Astrocyte (in vitro differentiated cells and primary cell): Measurements from ENCODE around the gene NDFIP2. TPM values are rescaled to one million over a fixed set of nuclear protein-coding genes. Genes with fewer than 3 reads are reported as not detected.

Experiments used
- DNase-seq: peaks from one replicate; pipeline ENCODE4 v3.0.0-alpha.2; 2010; ENCODE audit warnings: low read depth
- FAIRE-seq: peaks from 2 replicates; lab custom pipeline; 2011; peaks lifted over from hg19 to GRCh38; lab: Jason Lieb, UNC
- H2AFZ ChIP-seq: 2 replicates; pipeline ENCODE4 v1.6.0; 2012; ENCODE audit warnings: low read depth, low read length, inconsistent platforms
- H3K27ac ChIP-seq: 2 replicates; pipeline ENCODE4 v1.5.1; 2011; ENCODE audit warnings: low read depth, low read length, inconsistent platforms
- H3K27me3 ChIP-seq: 2 replicates; pipeline ENCODE4 v1.6.0; 2011; ENCODE audit warnings: low read length, inconsistent platforms; ENCODE audit not compliant: insufficient read depth
- H3K36me3 ChIP-seq: 2 replicates; pipeline ENCODE4 v1.5.1; 2011; ENCODE audit warnings: low read length, inconsistent platforms; ENCODE audit not compliant: insufficient read depth
- H3K4me1 ChIP-seq: 2 replicates; pipeline ENCODE4 v1.5.1; 2011; ENCODE audit warnings: low read length, inconsistent platforms; ENCODE audit not compliant: insufficient read depth
- H3K4me2 ChIP-seq: 2 replicates; pipeline ENCODE4 v1.6.0; 2012; ENCODE audit warnings: low read length, inconsistent platforms
- H3K4me3 ChIP-seq: 2 replicates; pipeline ENCODE4 v1.5.1; 2011; ENCODE audit warnings: low read depth, mild to moderate bottlenecking, low read length, inconsistent platforms; ENCODE audit not compliant: insufficient read depth
- H3K79me2 ChIP-seq: 2 replicates; pipeline ENCODE4 v1.6.0; 2012; ENCODE audit warnings: mild to moderate bottlenecking, low read length, inconsistent platforms; ENCODE audit not compliant: insufficient read depth
- H3K9ac ChIP-seq: 2 replicates; pipeline ENCODE4 v1.6.0; 2012; ENCODE audit warnings: mild to moderate bottlenecking, low read length, inconsistent platforms
- H3K9me3 ChIP-seq: 2 replicates; pipeline ENCODE4 v1.5.1; 2012; ENCODE audit warnings: low read depth, mild to moderate bottlenecking, low read length, inconsistent platforms; ENCODE audit not compliant: insufficient read depth
- H4K20me1 ChIP-seq: 2 replicates; pipeline ENCODE4 v1.6.0; 2012; ENCODE audit warnings: low read length, inconsistent platforms; ENCODE audit not compliant: insufficient read depth
- H3K27ac Mint-ChIP-seq: one replicate; pipeline ENCODE4 v1.8.0; 2021; ENCODE audit warnings: mild to moderate bottlenecking, mixed read lengths; ENCODE audit not compliant: unreplicated experiment
- H3K27me3 Mint-ChIP-seq: one replicate; pipeline ENCODE4 v1.8.0; 2021; ENCODE audit warnings: low read depth, mixed read lengths; ENCODE audit not compliant: unreplicated experiment
- H3K36me3 Mint-ChIP-seq: one replicate; pipeline ENCODE4 v1.8.0; 2021; ENCODE audit warnings: low read depth, mixed read lengths; ENCODE audit not compliant: unreplicated experiment
- H3K4me1 Mint-ChIP-seq: one replicate; pipeline ENCODE4 v1.8.0; 2021; ENCODE audit warnings: low read depth, mixed read lengths; ENCODE audit not compliant: unreplicated experiment
- H3K4me3 Mint-ChIP-seq: one replicate; pipeline ENCODE4 v1.8.0; 2021; ENCODE audit warnings: mild to moderate bottlenecking, moderate library complexity, mixed read lengths; ENCODE audit not compliant: unreplicated experiment
- H3K9me3 Mint-ChIP-seq: one replicate; pipeline ENCODE4 v1.8.0; 2021; ENCODE audit warnings: mild to moderate bottlenecking, mixed read lengths; ENCODE audit not compliant: unreplicated experiment
- CTCF ChIP-seq: IDR thresholded peaks from 2 replicates; pipeline ENCODE4 v1.5.1; 2011; ENCODE audit warnings: low read depth, mild to moderate bottlenecking, inconsistent platforms, low read length, moderate library complexity; ENCODE audit not compliant: insufficient read depth
- EZH2 ChIP-seq: IDR thresholded peaks from 2 replicates; pipeline ENCODE4 v1.6.1; 2012; ENCODE audit warnings: mild to moderate bottlenecking, low read length, inconsistent platforms; ENCODE audit not compliant: insufficient read depth
- total RNA-seq: library from RNA; stranded (reverse); gene quantifications from 2 replicates; pipeline ENCODE4 v1.2.1, GENCODE V29; 2021

Gene NDFIP2
- total RNA-seq, 1 donor from 2014 or later = 90.5 TPM

- Histone ChIP-seq H3K79me2 (no peaks in the 10 kb centered on the region), H2AFZ (no peak overlapping the region), H3K4me3 (no peak overlapping the region), H3K36me3 (no peaks in the 10 kb centered on the region), H3K4me2 (no peak overlapping the region), H3K4me1 (peaks cover under 1% of the 10 kb centered on the region), H4K20me1 (no peaks in the 10 kb centered on the region), H3K9ac (no peak overlapping the region), H3K27me3 (no peaks in the 10 kb centered on the region), H3K27ac (no peak overlapping the region), H3K9me3 (no peaks in the 10 kb centered on the region)
- Mint-ChIP-seq H3K9me3 (no peaks in the 10 kb centered on the region), H3K4me3 (no peak overlapping the region), H3K27me3 (no peaks in the 10 kb centered on the region), H3K4me1 (peaks cover 8% of the 10 kb centered on the region), H3K36me3 (no peaks in the 10 kb centered on the region), H3K27ac (no peak overlapping the region)
- DNase-seq (no peak), FAIRE-seq (no peak)
- TF ChIP-seq EZH2 = no peak
- TF ChIP-seq CTCF = no peak
Measured at GRCh38 chr13:79463604-79464003, 17.4 kb upstream of the NDFIP2 start.

GRCh38 chr13:79466872-79467271, 14.1 kb upstream of the NDFIP2 start:
- Mint-ChIP-seq H3K4me1 (no peaks in the 10 kb centered on the region), H3K27ac (no peak overlapping the region), H3K4me3 (no peak overlapping the region), H3K27me3 (no peaks in the 10 kb centered on the region), H3K36me3 (no peaks in the 10 kb centered on the region), H3K9me3 (no peaks in the 10 kb centered on the region)
- no peak overlapping the region for H3K27ac ChIP-seq
- no peak overlapping the region for H2AFZ ChIP-seq
- H3K9me3 ChIP-seq = no peaks in the 10 kb centered on the region
- no peaks in the 10 kb centered on the region for H3K36me3 ChIP-seq
- FAIRE-seq (no peak), DNase-seq (no peak)
- TF ChIP-seq CTCF = no peak
- no peak overlapping the region for H3K4me2 ChIP-seq
- H3K79me2 ChIP-seq = no peaks in the 10 kb centered on the region
- H3K27me3 ChIP-seq = no peaks in the 10 kb centered on the region
- no peaks in the 10 kb centered on the region for H4K20me1 ChIP-seq
- no peak overlapping the region for H3K9ac ChIP-seq
- no peak overlapping the region for H3K4me3 ChIP-seq
- no peaks in the 10 kb centered on the region for H3K4me1 ChIP-seq

GRCh38 chr13:79468402-79468801, 12.6 kb upstream of the NDFIP2 start:
- Histone ChIP-seq H3K4me3 (no peak overlapping the region), H3K4me1 (no peaks in the 10 kb centered on the region), H3K4me2 (no peak overlapping the region), H3K27me3 (no peaks in the 10 kb centered on the region), H3K9me3 (no peaks in the 10 kb centered on the region), H3K27ac (no peak overlapping the region), H2AFZ (no peak overlapping the region), H3K79me2 (no peaks in the 10 kb centered on the region), H3K9ac (no peak overlapping the region), H4K20me1 (no peaks in the 10 kb centered on the region), H3K36me3 (no peaks in the 10 kb centered on the region)
- DNase-seq (no peak), FAIRE-seq (no peak)
- Mint-ChIP-seq H3K4me1 (no peaks in the 10 kb centered on the region), H3K27ac (no peak overlapping the region), H3K27me3 (no peaks in the 10 kb centered on the region), H3K4me3 (no peak overlapping the region), H3K9me3 (no peaks in the 10 kb centered on the region), H3K36me3 (no peaks in the 10 kb centered on the region)
- TF ChIP-seq EZH2 (no peak), CTCF (no peak)
